OCI-LY1 (cell line): Measurements from ENCODE around the gene GRB10.

Experiments
- CTCF ChIP-seq: fragments of 200-600 bp; sonication (generic), shearing (Covaris generic); IDR thresholded peaks from 2 replicates; pipeline ENCODE4 v1.5.1; 2017; ENCODE audit warnings: mild to moderate bottlenecking, antibody characterized with exemption, low read length, moderate library complexity, mixed read lengths
- EZH2 ChIP-seq: fragments of 200-600 bp; sonication (generic), shearing (Covaris generic); IDR thresholded peaks from 2 replicates; pipeline ENCODE4 v1.8.0; 2017; ENCODE audit warnings: borderline replicate concordance, mixed run types, mild to moderate bottlenecking, antibody characterized with exemption, low read length, moderate library complexity, mixed read lengths

- TF ChIP-seq CTCF (no peak), EZH2 (no peak)
These were observed 159.9 kb downstream of the GRB10 start for GRCh38 chr7:50622821-50623220.
